ENCODE measurements around the gene PIGP.
"Not testable (repeated sequence)": the region's sequence is repeated elsewhere in the genome, so short reads cannot be mapped to it uniquely, and the experiment has no call there.

The PIGP gene

DNA sequence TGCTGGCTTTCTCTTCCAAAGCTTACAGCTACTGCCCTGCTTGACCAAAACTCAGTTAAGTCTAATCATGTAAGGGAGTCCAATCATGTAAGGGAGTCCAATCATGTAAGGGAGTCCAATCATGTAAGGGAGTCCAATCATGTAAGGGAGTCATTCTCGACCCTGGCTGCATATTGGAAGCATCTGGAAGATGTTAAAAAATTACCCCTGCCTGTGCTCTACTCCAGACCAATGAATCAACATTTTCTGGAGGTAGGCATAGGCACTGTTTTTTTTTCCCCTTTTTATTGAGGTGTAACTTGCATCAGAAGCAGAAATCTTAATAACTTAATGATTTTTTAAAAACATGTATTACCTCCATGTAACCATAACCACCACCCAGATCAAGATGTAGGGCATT lies 9.4 kb downstream of the PIGP start:
- peaks cover 3% of the 10 kb centered on the region; the same call in 1 of the 2 replicates for H3K4me1 ChIP-seq (ENCODE audit: control insufficient read depth, insufficient read depth, low read length)

DNA sequence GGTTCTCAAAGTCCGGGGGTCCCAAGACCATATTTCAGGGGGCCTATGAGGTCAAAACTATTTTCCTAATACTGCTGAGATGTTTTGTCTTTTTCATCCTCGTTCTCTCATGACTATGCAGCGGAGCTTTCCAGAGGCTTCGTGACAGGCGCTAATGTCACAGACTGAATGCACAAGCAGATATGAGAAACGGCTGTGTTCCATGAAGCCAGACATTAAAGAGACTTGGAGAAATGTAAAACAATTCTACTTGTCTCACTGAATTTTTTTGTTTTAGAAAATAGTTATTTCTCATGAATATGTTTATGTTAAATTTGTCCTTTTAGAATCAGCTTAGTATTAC lies 10.3 kb downstream of the PIGP start:
- no peak for DNase-seq (ENCODE audit: low read depth, low spot score)
- Histone ChIP-seq H3K27me3 (ENCODE audit: control insufficient read depth, insufficient read depth, low read length) (no peaks in the 10 kb centered on the region), H3K4me1 (ENCODE audit: control insufficient read depth, insufficient read depth, low read length) (peaks cover 3% of the 10 kb centered on the region; the same call in 1 of the 2 replicates), H3K4me3 (ENCODE audit: low read length) (no peak overlapping the region), H3K9me3 (ENCODE audit: control insufficient read depth, insufficient read depth, low read length) (no peaks in the 10 kb centered on the region), H3K27ac (ENCODE audit: low read length) (no peak overlapping the region), H3K36me3 (ENCODE audit: control insufficient read depth, insufficient read depth, low read length) (no peaks in the 10 kb centered on the region)
- no CpG with 5 or more reads among the region's 6 CpGs for WGBS (ENCODE audit: insufficient coverage, insufficient read length)

More for the DNA sequence above, 9.4 kb downstream of the PIGP start:
- Histone ChIP-seq H3K4me3 (ENCODE audit: low read length) (no peak overlapping the region), H3K9me3 (ENCODE audit: control insufficient read depth, insufficient read depth, low read length) (no peaks in the 10 kb centered on the region), H3K27ac (ENCODE audit: low read length) (no peak overlapping the region), H3K36me3 (ENCODE audit: control insufficient read depth, insufficient read depth, low read length) (no peaks in the 10 kb centered on the region), H3K27me3 (ENCODE audit: control insufficient read depth, insufficient read depth, low read length) (no peaks in the 10 kb centered on the region)
- DNase-seq (ENCODE audit: low read depth, low spot score): no peak
- whole genome bisulfite sequencing (ENCODE audit: insufficient coverage, insufficient read length): no CpG with 5 or more reads among the region's 1 CpG

GRCh38 chr21:37061926-37062592 lies 10.8 kb downstream of the PIGP start:
- no peak overlapping the region for H3K27ac ChIP-seq (ENCODE audit: low read length)
- no peaks in the 10 kb centered on the region for H3K36me3 ChIP-seq (ENCODE audit: control insufficient read depth, insufficient read depth, low read length)
- no peaks in the 10 kb centered on the region for H3K27me3 ChIP-seq (ENCODE audit: control insufficient read depth, insufficient read depth, low read length)
- no peak overlapping the region for H3K4me3 ChIP-seq (ENCODE audit: low read length)
- peaks cover 3% of the 10 kb centered on the region; the same call in 1 of the 2 replicates for H3K4me1 ChIP-seq (ENCODE audit: control insufficient read depth, insufficient read depth, low read length)
- H3K9me3 ChIP-seq (ENCODE audit: control insufficient read depth, insufficient read depth, low read length): no peaks in the 10 kb centered on the region
- no peak for DNase-seq (ENCODE audit: low read depth, low spot score)
- WGBS (ENCODE audit: insufficient coverage, insufficient read length): no CpG with 5 or more reads among the region's 7 CpGs

GRCh38 chr21:37060296-37060695 lies 12.6 kb downstream of the PIGP start:
- WGBS (ENCODE audit: insufficient coverage, insufficient read length): no CpG with 5 or more reads among the region's 1 CpG
- no peaks in the 10 kb centered on the region for H3K36me3 ChIP-seq (ENCODE audit: control insufficient read depth, insufficient read depth, low read length)
- H3K27ac ChIP-seq (ENCODE audit: low read length): no peak overlapping the region

GRCh38 chr21:37059181-37059580 lies 13.7 kb downstream of the PIGP start:
- Histone ChIP-seq H3K36me3 (ENCODE audit: control insufficient read depth, insufficient read depth, low read length) (no peaks in the 10 kb centered on the region), H3K4me3 (ENCODE audit: low read length) (no peak overlapping the region), H3K9me3 (ENCODE audit: control insufficient read depth, insufficient read depth, low read length) (no peaks in the 10 kb centered on the region), H3K4me1 (ENCODE audit: control insufficient read depth, insufficient read depth, low read length) (peaks cover 3% of the 10 kb centered on the region; the same call in 1 of the 2 replicates), H3K27ac (ENCODE audit: low read length) (no peak overlapping the region), H3K27me3 (ENCODE audit: control insufficient read depth, insufficient read depth, low read length) (no peaks in the 10 kb centered on the region)
- WGBS (ENCODE audit: insufficient coverage, insufficient read length): no CpG with 5 or more reads among the region's 5 CpGs
- no peak for DNase-seq (ENCODE audit: low read depth, low spot score)

More at GRCh38 chr21:37060296-37060695, 12.6 kb downstream of the PIGP start:
- Histone ChIP-seq H3K4me3 (ENCODE audit: low read length) (no peak overlapping the region), H3K4me1 (ENCODE audit: control insufficient read depth, insufficient read depth, low read length) (peaks cover 3% of the 10 kb centered on the region; the same call in 1 of the 2 replicates), H3K27me3 (ENCODE audit: control insufficient read depth, insufficient read depth, low read length) (no peaks in the 10 kb centered on the region), H3K9me3 (ENCODE audit: control insufficient read depth, insufficient read depth, low read length) (no peaks in the 10 kb centered on the region)
- DNase-seq (ENCODE audit: low read depth, low spot score): no peak

GRCh38 chr21:37058261-37058660 lies 14.6 kb downstream of the PIGP start:
- no peak for DNase-seq (ENCODE audit: low read depth, low spot score)

DNA sequence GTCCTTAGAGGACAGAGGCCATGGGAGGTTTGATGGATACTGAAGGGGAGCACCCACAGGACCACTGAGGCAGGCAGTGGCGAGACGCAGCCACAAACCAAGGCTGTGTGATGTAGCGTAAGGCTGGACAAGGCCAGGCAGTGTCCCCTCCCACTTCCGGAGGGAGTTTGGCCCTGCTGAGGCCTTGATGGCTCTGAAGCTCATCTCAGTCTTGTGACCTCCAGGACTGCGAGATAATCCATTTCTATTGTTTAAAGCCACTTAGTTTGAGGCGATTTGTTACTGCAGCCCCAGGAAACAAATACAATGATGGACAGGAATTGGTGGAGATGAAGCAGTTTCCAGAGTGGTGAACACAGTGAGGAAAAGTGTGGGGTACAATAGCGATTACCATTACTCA lies 15.3 kb downstream of the PIGP start:
- no peaks in the 10 kb centered on the region for H3K36me3 ChIP-seq (ENCODE audit: control insufficient read depth, insufficient read depth, low read length)
- H3K9me3 ChIP-seq (ENCODE audit: control insufficient read depth, insufficient read depth, low read length): no peaks in the 10 kb centered on the region
- no peak for DNase-seq (ENCODE audit: low read depth, low spot score)
- no peak overlapping the region for H3K4me3 ChIP-seq (ENCODE audit: low read length)
- peaks cover 3% of the 10 kb centered on the region; the same call in 1 of the 2 replicates for H3K4me1 ChIP-seq (ENCODE audit: control insufficient read depth, insufficient read depth, low read length)
- no peaks in the 10 kb centered on the region for H3K27me3 ChIP-seq (ENCODE audit: control insufficient read depth, insufficient read depth, low read length)
- WGBS (ENCODE audit: insufficient coverage, insufficient read length): no CpG with 5 or more reads among the region's 7 CpGs
- no peak overlapping the region for H3K27ac ChIP-seq (ENCODE audit: low read length)

More at GRCh38 chr21:37058261-37058660, 14.6 kb downstream of the PIGP start:
- H3K9me3 ChIP-seq (ENCODE audit: control insufficient read depth, insufficient read depth, low read length): no peaks in the 10 kb centered on the region
- H3K27me3 ChIP-seq (ENCODE audit: control insufficient read depth, insufficient read depth, low read length): no peaks in the 10 kb centered on the region
- WGBS (ENCODE audit: insufficient coverage, insufficient read length): no CpG with 5 or more reads among the region's 2 CpGs
- no peak overlapping the region for H3K4me3 ChIP-seq (ENCODE audit: low read length)
- H3K36me3 ChIP-seq (ENCODE audit: control insufficient read depth, insufficient read depth, low read length): no peaks in the 10 kb centered on the region
- H3K4me1 ChIP-seq (ENCODE audit: control insufficient read depth, insufficient read depth, low read length): peaks cover 3% of the 10 kb centered on the region; the same call in 1 of the 2 replicates
- no peak overlapping the region for H3K27ac ChIP-seq (ENCODE audit: low read length)

DNA sequence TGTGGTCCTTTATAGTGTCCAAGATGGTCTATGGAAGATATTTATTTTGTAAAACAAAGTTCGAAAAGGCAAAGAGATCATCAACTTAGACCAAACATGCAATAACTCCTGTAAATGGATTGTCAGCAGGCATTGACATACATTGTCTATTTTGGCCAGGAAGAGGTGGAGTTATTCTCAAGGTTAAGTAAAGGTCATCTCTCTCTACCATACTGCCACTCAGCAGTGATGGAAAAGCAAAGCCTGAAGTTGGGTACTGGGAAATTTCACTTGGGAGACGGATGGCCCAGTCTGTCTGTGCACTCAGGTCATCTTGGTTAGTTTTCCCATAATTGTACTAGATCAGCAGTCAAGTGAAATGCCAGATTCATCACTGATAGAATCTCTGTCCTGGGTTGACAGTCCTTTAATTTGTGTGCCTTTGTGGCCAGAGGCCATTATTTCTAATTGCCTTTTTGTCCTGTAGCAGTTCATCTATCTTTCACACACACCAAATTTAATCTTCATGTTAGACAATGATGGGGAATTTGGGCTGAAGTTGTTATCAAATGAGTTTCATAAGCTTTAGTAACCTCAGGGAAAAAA lies 17.5 kb downstream of the PIGP start:
- no peaks in the 10 kb centered on the region for H3K36me3 ChIP-seq (ENCODE audit: control insufficient read depth, insufficient read depth, low read length)
- WGBS (ENCODE audit: insufficient coverage, insufficient read length): no CpG with 5 or more reads among the region's 2 CpGs
- DNase-seq (ENCODE audit: low read depth, low spot score): no peak
- peaks cover 3% of the 10 kb centered on the region; the same call in 1 of the 2 replicates for H3K4me1 ChIP-seq (ENCODE audit: control insufficient read depth, insufficient read depth, low read length)
- H3K9me3 ChIP-seq (ENCODE audit: control insufficient read depth, insufficient read depth, low read length): no peaks in the 10 kb centered on the region
- no peak overlapping the region for H3K27ac ChIP-seq (ENCODE audit: low read length)
- H3K27me3 ChIP-seq (ENCODE audit: control insufficient read depth, insufficient read depth, low read length): no peaks in the 10 kb centered on the region
- H3K4me3 ChIP-seq (ENCODE audit: low read length): no peak overlapping the region

- not testable (repeated sequence) for H3K4me3 ChIP-seq (ENCODE audit: low read length); H3K4me1 ChIP-seq (ENCODE audit: control insufficient read depth, insufficient read depth, low read length); H3K27ac ChIP-seq (ENCODE audit: low read length); DNase-seq (ENCODE audit: low read depth, low spot score); H3K9me3 ChIP-seq (ENCODE audit: control insufficient read depth, insufficient read depth, low read length); H3K36me3 ChIP-seq (ENCODE audit: control insufficient read depth, insufficient read depth, low read length); H3K27me3 ChIP-seq (ENCODE audit: control insufficient read depth, insufficient read depth, low read length)
- no CpG with 5 or more reads among the region's 3 CpGs for WGBS (ENCODE audit: insufficient coverage, insufficient read length)
Measured at GRCh38 chr21:37049741-37050140, 23.1 kb downstream of the PIGP start.

- WGBS (ENCODE audit: insufficient coverage, insufficient read length): no CpG with 5 or more reads among the region's 4 CpGs
- no peak overlapping the region for H3K4me3 ChIP-seq (ENCODE audit: low read length)
- no peaks in the 10 kb centered on the region for H3K9me3 ChIP-seq (ENCODE audit: control insufficient read depth, insufficient read depth, low read length)
- H3K4me1 ChIP-seq (ENCODE audit: control insufficient read depth, insufficient read depth, low read length): peaks cover 3% of the 10 kb centered on the region; the same call in 1 of the 2 replicates
- no peaks in the 10 kb centered on the region for H3K36me3 ChIP-seq (ENCODE audit: control insufficient read depth, insufficient read depth, low read length)
- peaks cover 5% of the 10 kb centered on the region; the same call in 1 of the 2 replicates for H3K27me3 ChIP-seq (ENCODE audit: control insufficient read depth, insufficient read depth, low read length)
- no peak overlapping the region for H3K27ac ChIP-seq (ENCODE audit: low read length)
- DNase-seq (ENCODE audit: low read depth, low spot score): no peak
Measured at GRCh38 chr21:37047079-37047478, 25.8 kb downstream of the PIGP start.
